GM11168 (cell line): ENCODE results near the gene ELAC1.
"Not testable (repeated sequence)": the region's sequence is repeated elsewhere in the genome, so short reads cannot be mapped to it uniquely, and the experiment has no call there.

Source experiments
- in situ Hi-C: fragments of 300-500 bp; cut with MboI; formaldehyde crosslinking; loops from one replicate; pipeline ENCODE4 v1.12.0; 2022; ENCODE audit warnings: low sequenced_read_pairs; ENCODE audit not compliant: unreplicated experiment

ELAC1 gene

DNA sequence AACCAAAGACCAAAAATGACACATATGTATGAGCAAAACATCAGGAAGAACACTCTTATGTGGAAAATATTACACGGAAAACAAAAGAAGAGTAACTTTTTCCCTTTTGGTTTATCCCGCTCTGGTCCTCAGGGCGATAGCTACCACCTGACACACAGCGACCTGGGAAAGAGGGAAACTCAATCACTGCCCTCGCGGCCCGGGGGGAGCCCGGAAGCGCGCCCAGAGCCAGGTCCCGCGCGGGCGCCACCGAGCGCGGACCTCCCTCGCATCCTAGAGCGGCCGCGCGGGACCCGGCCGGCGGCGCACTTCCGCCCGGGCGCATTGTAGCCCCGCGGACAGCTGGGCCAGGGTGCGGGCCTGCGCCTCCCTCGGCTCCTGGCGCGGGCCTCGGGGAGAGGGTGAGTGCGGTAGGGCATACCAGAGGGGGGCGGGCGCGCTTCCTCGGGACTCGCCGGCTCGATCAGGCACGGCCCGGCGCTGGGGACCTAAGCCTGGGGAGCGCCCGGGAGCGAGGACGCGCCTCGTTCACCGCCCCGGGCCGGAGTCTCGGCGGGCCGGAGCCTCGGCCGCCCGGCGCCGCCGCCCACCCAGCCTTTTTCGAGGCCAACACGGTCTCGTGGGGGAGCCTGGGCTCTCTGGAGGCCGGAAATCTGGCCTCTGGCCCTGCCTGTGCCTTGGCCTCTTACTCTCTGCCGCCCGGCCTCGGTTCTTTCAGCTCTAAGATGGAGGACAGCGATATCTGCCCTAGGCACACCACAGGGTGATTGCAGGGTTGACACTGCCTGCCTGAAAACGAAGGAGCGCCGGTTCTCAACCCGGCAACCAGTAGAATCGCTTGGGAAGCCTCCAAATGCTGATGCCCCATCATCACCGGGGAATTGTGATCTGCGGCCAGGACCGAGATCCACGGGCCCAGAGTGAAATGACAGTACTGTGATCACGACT, at the start of gene ELAC1:
Gene ELAC1 (plus strand): TSS at position 327 of the 948 bp plus-strand sequence. CDS start 6,365 bp downstream, outside the sequence.
- in situ Hi-C loops, result no loop called here

DNA sequence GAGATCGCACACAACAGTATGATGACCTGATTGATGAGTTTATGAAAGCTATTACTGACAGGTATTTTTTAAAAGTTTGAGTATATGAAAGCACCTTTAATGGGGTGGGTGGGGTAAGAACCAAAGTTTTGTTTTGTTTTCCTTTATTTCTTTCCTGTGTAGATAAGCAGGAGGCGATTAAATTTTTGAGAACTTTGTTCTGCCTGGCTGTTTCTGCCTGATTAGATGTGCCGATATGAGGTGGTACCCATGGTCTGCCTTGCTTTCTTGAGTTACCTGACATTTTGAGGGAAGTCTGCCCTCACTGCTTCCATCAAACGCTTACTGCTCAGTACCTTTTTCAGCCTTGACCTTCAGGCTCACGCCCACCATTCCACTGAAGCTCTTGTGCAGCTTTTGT, 49.7 kb upstream of the ELAC1 start:
- in situ Hi-C loops, result no loop called here

DNA sequence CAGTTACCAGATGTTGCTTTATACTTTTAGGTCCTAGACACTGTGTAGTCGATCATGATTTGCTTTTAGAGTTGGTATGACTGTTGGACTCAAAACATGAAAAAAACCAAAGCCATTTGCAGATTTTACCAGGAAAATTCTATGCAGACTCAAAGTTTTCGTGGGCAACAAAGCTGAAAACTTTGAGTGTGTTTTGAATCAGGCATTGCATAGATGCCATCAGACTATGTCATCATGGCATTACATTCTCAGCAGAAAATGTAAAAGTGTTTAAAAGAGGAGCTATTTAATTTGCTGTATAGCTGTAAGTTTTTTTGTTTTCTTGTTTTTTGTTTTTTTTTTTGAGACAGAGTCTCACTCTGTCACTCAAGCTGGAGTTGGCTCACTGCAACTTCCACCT, 43.5 kb upstream of the ELAC1 start:
- in situ Hi-C loops, result no loop called here

DNA sequence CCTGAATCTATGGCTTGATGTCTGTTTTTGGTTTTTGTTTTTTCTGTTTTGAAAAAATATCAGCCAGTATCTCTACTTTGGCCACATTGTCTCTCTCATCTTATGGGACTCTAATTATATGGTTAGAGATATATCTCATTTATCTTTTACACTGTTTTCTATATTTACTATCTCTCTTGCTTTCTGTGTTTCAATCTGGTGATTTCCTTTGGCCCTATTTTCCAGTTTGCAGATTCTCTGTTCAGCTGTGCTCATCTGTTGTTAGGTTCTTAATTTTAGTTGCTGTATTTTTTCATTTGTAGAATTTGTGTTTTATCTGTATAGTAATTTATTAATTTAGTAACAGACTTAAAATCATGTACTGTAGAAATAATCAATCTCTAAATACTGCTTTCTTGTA, 41.3 kb upstream of the ELAC1 start:
- in situ Hi-C loops, result no loop called here

DNA sequence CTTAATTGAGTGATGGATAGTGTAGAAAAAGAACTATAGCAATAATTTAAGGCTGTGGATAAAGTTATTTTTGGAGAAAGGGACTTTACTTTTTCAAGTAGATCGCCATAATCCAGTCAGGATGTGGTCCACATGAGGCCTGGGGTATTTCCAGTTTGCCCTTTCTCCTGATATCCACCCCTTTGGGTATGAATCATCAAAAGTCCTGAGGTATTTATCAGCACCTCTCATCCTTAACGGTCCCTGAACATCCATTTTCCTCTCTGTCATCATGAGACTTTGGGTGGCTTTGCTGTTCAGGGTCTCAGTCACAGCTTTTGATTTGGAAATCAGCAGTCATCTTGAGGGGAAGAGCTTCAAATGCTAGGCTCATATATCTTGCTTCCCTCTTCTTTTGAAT, 39.3 kb upstream of the ELAC1 start:
- in situ Hi-C loops, result no loop called here

GRCh38 chr18:50933684-50934083, 34.2 kb upstream of the ELAC1 start:
- in situ Hi-C loops, result no loop called here

DNA sequence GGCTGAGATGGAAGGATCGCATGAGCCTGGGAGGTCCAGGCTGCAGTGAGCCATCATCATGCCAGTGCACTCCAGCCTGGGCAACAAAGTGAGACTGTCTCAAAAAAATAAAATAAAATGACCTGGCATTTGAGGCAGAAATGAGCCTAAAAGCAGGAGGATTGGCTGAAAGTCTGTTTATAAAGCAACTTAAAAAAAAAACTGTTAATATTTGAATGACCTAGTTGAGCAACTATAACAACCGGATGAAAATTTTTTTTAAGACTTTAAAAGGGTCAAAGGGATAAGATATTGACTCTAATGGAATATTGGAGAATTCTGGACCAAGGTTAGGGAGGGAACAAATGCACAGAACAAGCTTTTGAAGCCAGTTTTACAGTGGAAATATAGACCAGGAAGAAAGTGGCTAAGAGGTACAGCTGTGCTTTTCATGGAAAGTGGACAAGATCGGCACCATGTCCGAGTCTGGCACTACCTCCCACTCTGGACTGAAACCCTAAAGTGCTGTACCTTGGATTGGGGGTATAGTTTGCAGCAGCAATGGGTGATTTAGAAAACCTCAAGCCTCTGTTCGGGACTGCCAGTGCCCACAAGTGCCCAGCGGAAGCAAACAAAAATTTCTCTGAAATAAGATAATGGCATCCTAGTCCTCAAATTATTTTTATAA, 33.2 kb upstream of the ELAC1 start:
- in situ Hi-C loops, result no loop called here

DNA sequence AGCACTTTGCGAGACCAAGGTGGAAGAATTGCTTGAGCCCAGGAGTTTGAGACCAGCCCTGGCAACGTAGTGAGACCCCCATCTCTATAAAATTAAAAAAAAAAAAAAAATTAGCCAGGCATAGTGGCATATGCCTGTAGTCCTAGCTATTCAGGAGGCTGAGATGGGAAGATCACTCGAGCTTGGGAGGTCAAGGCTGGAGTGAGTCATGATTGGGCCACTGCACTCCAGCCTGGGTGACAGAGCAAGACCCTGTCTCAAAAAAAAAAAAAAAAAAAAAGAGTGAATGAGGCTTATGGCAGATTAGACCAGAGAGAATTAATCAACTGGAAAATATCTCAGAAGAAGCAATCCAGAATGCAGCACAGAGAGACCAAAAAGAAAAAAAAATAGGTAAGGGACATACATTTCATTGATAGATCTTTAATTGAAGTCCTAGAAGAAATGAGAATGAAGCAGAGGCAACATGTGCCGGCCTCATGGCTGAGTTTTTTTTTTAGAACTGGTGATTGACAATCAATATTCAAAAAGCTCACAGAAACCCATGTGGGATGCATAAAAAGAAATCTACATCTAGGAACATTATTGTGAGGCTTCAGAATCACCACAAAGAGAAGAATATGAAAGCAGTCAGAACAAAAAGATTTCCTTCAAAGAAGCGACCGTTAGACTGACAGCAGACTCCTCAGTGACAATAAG, 32.2 kb upstream of the ELAC1 start:
- in situ Hi-C loops, result no loop called here

DNA sequence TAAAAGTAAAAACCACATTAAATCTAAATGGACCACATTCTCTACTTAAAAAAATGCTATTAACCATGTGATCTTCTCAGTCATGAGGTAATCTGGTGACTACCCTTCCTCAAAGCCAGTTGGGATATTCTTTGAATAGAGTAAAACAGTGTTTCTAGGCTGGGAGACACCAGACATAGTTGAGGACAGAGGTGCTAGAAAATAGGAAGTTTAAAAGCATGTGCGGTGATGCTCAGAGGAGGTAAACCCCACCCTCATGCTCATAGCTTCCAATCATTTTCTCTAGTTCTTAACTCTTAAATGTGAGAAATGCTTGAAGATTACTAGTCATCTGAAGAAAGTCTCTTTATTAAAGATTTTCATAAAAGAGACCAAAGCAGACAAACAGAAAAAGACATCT, 30.7 kb upstream of the ELAC1 start:
- in situ Hi-C loops, result no loop called here

- in situ Hi-C loops, result no loop called here
These were observed 28.9 kb upstream of the ELAC1 start for GRCh38 chr18:50938912-50939311.

GRCh38 chr18:50944245-50944932, 23.5 kb upstream of the ELAC1 start:
- in situ Hi-C loops, result no loop called here

- in situ Hi-C loops, result not testable (repeated sequence)
These were observed 21.9 kb upstream of the ELAC1 start for GRCh38 chr18:50945918-50946317.

GRCh38 chr18:50947899-50948298, 19.9 kb upstream of the ELAC1 start:
- in situ Hi-C loops, result no loop called here

- in situ Hi-C loops, result no loop called here
These were observed 18.7 kb upstream of the ELAC1 start for GRCh38 chr18:50949185-50949584.

GRCh38 chr18:50950626-50951025, 17.2 kb upstream of the ELAC1 start:
- in situ Hi-C loops, result no loop called here

DNA sequence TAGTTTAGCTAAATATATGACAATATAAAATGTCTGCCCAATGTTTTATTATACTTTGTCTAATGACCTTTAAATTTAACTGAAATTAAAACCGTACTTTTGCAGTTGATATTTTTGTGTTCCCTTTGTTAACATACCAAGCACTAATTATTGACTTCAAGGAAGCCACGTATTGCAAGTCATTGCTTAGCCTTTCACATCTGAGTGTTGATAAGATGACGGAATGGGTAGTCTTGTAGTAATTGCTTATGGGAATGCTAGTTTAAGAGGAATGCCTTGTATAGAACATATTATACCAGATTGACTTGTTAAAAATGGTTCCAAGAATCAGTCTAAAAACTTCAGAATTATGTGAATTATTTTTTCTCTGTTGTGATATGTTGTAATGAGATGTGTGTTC, 14.0 kb upstream of the ELAC1 start:
- in situ Hi-C loops, result no loop called here

- in situ Hi-C loops, result no loop called here
These were observed 12.6 kb upstream of the ELAC1 start for GRCh38 chr18:50955253-50955652.

DNA sequence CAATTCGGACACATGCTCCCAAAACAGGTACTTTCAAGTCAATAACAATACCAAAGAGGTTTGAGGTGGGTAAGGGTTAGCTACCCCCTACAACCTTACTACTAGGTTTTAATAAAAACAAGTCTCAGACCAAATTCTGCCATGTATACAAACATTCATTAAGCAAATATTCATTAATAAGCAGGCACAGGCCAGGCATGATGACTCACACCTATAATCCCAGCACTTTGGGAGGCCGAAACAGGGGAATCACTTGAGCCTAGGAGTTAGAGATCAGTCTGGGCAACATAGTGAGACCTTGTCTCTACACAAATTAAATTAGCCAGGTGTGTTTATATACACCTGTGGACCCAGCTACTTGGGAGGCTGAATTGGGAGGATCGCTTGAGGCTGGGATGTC, 11.7 kb upstream of the ELAC1 start:
- in situ Hi-C loops, result no loop called here

DNA sequence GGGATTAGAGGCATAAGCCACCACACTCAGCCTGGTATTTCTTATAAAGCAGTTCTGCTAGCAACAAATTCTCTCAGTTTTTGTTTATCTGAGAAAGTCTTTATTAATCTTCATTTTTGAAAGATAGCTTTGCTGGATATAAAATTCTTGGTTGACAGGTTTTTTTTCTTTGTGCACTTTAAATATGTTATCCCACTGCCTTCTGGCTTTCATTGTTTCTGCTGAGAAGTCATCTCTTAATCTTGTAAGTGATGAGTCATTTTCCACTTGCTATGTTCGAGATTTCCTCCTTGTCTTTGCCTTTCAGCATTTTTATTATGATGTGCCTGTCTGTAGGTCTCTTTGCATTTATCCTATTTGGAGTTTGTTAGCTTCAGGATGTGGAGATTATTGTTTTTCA, 5.9 kb upstream of the ELAC1 start:
- in situ Hi-C loops, result no loop called here

DNA sequence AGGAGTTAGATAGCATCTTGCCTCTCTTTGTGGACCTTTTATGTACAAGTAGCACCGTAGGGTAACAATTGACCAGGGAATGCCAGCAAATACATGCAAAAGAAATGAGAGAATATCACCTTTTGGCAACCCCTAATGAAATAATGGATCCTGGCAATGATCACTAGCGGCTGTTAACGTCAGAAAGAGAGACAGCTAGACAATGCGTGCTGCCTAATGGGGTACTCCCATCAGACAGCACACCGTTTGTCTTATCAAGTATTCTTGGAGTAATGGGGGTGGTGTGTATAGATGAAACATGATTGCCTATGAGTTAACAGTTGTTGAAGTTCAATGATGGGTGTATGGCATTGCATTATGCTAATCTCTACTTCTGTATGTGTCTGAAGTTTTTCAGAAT, 1.6 kb downstream of the ELAC1 start:
- in situ Hi-C loops, result no loop called here
